K562 (cell line): ENCODE data around the gene OR56B1.

ENCODE experiments used
- EZH2 ChIP-seq: IDR thresholded peaks from 2 replicates; pipeline ENCODE4 v1.6.1; 2012; ENCODE audit warnings: low read depth, mild to moderate bottlenecking, inconsistent platforms, low read length, borderline replicate concordance
- HNRNPUL1 ChIP-seq: fragments of 200-400 bp; formaldehyde crosslinking; IDR thresholded peaks from 2 replicates; pipeline ENCODE4 v1.6.1; 2017; ENCODE audit warnings: low read length
- JUNB ChIP-seq: fragments of 450-650 bp; formaldehyde crosslinking; conservative IDR thresholded peaks from 2 replicates; pipeline ENCODE4 v1.4.0; 2020; ENCODE audit warnings: mild to moderate bottlenecking
- SIN3A ChIP-seq, 2 experiments: fragments of 150-350 bp in 1 of 2; IDR thresholded peaks; 2 replicates each; pipeline ENCODE4 v1.6.1; 2011 to 2016; ENCODE audit warnings: borderline replicate concordance in 2 of 2, low read depth in 2 of 2, low read length in 2 of 2, mild to moderate bottlenecking in 2 of 2, moderate library complexity in 2 of 2; ENCODE audit not compliant: control insufficient read depth in 1 of 2
- TAF1 ChIP-seq: IDR thresholded peaks from 2 replicates; pipeline ENCODE4 v1.6.1; 2011; ENCODE audit warnings: mild to moderate bottlenecking, low read length, moderate library complexity; ENCODE audit not compliant: insufficient read depth, control insufficient read depth, severe bottlenecking; ENCODE audit errors: extremely low read depth
- TCF7L2 ChIP-seq: fragments of 150-350 bp; IDR thresholded peaks from 2 replicates; pipeline ENCODE4 v1.6.1; 2016; ENCODE audit warnings: low read depth, mild to moderate bottlenecking, low read length, moderate library complexity
- ZNF274 ChIP-seq: IDR thresholded peaks from 2 replicates; pipeline ENCODE4 v1.6.1; 2011; ENCODE audit warnings: low read depth, mild to moderate bottlenecking, low read length, moderate library complexity, borderline replicate concordance
- ZNF830 ChIP-seq: fragments of 250-450 bp; sonication (Bioruptor Pico); IDR thresholded peaks from 2 replicates; pipeline ENCODE4 v1.5.0; 2021; ENCODE audit warnings: mild to moderate bottlenecking
- TF ChIP-seq, protein P1 (sequence below): fragments of 150-350 bp; conservative IDR thresholded peaks from 2 replicates; pipeline ENCODE4 v1.6.1; 2014; ENCODE audit warnings: low read length
- TF ChIP-seq, protein P2 (sequence below), 3 experiments: IDR thresholded peaks in 2 of 3; conservative IDR thresholded peaks in 1 of 3; 2 replicates each; pipeline ENCODE4 v1.5.1; 2011 to 2012; ENCODE audit warnings: low read length in 3 of 3, mild to moderate bottlenecking in 3 of 3, control low read depth in 2 of 3, improper control_type of control experiment in 1 of 3, inconsistent platforms in 1 of 3, low read depth in 1 of 3, mixed read lengths in 1 of 3, moderate library complexity in 1 of 3; ENCODE audit not compliant: insufficient read depth in 2 of 3
- TF ChIP-seq, protein P3 (sequence below): fragments of 250-450 bp; sonication (Bioruptor Pico); IDR thresholded peaks from 2 replicates; pipeline ENCODE4 v1.5.0; 2021; ENCODE audit warnings: mild to moderate bottlenecking, moderate library complexity

DNA sequence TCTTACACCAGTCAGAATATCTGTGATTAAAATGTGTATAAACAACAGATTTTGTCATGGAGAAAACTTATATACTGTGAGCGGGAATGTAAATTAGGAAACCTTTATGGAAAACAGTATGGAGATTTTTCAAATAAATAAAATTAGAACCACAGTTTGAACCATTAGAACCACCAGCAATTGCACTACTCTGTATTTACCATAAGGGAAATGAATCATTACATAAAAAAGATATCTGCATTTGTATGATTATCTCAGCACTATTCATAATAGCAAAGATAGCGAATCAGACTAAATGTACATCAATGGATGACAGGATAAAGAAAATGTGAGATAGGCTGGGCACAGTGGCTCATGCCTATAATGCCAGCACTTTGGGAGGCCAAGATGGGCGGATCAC is 10.4 kb downstream of the OR56B1 start:
- TF ChIP-seq, protein P1, sequence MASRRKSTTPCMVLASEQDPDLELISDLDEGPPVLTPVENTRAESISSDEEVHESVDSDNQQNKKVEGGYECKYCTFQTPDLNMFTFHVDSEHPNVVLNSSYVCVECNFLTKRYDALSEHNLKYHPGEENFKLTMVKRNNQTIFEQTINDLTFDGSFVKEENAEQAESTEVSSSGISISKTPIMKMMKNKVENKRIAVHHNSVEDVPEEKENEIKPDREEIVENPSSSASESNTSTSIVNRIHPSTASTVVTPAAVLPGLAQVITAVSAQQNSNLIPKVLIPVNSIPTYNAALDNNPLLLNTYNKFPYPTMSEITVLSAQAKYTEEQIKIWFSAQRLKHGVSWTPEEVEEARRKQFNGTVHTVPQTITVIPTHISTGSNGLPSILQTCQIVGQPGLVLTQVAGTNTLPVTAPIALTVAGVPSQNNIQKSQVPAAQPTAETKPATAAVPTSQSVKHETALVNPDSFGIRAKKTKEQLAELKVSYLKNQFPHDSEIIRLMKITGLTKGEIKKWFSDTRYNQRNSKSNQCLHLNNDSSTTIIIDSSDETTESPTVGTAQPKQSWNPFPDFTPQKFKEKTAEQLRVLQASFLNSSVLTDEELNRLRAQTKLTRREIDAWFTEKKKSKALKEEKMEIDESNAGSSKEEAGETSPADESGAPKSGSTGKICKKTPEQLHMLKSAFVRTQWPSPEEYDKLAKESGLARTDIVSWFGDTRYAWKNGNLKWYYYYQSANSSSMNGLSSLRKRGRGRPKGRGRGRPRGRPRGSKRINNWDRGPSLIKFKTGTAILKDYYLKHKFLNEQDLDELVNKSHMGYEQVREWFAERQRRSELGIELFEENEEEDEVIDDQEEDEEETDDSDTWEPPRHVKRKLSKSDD = no peak
- TF ChIP-seq SIN3A (IDR thresholded peaks at IDR 0.05; ENCODE audit: borderline replicate concordance in 2 of 2, control insufficient read depth in 1 of 2, low read depth in 2 of 2, low read length in 2 of 2) = no peak
- TF ChIP-seq, protein P2, sequence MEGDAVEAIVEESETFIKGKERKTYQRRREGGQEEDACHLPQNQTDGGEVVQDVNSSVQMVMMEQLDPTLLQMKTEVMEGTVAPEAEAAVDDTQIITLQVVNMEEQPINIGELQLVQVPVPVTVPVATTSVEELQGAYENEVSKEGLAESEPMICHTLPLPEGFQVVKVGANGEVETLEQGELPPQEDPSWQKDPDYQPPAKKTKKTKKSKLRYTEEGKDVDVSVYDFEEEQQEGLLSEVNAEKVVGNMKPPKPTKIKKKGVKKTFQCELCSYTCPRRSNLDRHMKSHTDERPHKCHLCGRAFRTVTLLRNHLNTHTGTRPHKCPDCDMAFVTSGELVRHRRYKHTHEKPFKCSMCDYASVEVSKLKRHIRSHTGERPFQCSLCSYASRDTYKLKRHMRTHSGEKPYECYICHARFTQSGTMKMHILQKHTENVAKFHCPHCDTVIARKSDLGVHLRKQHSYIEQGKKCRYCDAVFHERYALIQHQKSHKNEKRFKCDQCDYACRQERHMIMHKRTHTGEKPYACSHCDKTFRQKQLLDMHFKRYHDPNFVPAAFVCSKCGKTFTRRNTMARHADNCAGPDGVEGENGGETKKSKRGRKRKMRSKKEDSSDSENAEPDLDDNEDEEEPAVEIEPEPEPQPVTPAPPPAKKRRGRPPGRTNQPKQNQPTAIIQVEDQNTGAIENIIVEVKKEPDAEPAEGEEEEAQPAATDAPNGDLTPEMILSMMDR (IDR thresholded peaks at IDR 0.05 in 2 of 3, conservative IDR thresholded peaks at IDR 0.05 in 1 of 3; ENCODE audit: insufficient read depth in 2 of 3, low read depth in 1 of 3, low read length in 3 of 3) = no peak
- TF ChIP-seq EZH2 = no peak
- TF ChIP-seq TAF1 = no peak
- no peak for TF ChIP-seq ZNF274
- TF ChIP-seq JUNB = no peak
- no peak for TF ChIP-seq TCF7L2
- TF ChIP-seq, protein P3, sequence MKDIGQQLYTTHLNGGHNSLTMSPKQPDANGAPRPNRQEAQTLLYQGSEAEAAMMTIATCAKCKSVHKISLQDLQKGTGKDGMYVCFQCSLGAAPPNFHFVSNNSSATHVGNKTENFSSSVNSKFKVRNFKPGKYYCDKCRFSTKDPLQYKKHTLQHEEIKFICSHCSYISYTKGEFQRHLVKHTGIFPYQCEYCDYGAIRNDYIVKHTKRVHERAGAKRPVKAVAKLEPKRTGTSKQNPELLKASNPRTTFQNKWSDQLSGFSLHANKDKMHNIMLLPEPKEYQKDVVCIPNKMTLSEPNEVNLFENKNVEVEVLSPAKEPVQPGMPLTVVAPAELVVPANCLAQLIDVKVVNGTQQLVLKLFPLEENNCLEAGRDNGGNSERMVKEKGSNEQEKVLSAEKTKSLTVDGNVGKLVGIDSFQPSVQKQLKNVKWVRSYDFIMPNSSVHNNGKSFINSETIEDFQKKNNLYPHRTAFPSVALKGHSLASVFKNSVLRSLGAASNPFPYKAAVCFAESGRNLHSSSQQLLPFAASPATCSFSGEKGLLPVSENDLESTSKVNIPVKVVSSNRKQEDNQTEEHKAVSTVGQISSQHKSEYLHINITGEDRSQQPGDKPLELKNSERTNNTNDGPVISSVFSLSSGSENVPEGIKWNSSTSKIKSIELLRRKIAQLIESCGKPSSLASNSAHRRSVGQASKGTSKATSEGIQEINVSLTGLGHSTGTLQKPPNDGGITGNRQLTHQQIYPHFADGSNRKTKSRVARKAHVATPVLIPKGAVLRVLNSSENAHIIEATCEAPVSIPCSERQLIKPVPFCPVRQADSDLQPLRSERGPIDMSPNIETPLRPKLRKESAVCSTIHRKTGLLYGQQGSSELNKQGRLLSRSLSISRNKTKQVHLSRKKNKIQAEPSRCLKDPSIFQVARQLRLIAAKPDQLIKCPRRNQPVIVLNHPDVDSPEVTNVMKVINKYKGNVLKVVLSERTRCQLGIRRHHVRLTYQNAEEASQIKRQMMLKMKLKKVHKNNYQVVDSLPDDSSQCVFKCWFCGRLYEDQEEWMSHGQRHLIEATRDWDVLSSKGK = no peak
- TF ChIP-seq HNRNPUL1 = no peak
- no peak for TF ChIP-seq ZNF830 (CRISPR knock-in tag)
